H1 (cell line): Measurements from ENCODE around the gene PERCC1. TPM values are rescaled to one million over a fixed set of nuclear protein-coding genes. Genes with fewer than 3 reads are reported as not detected.
"Not testable (repeated sequence)": the region's sequence is repeated elsewhere in the genome, so short reads cannot be mapped to it uniquely, and the experiment has no call there.

ENCODE experiments used
- CTCF ChIA-PET: fragments of 300-600 bp; sonication (Branson Sonifier 250); formaldehyde crosslinking; loops from one replicate; lab custom pipeline; 2021; ENCODE audit not compliant: partially characterized antibody; lab: Charles Lee
- POLR2A ChIA-PET: fragments of 300-600 bp; sonication (Branson Sonifier 250); formaldehyde crosslinking; loops from one replicate; lab custom pipeline; 2021; ENCODE audit warnings: inconsistent platforms; ENCODE audit not compliant: partially characterized antibody; lab: Charles Lee
- DNase-seq, 2 experiments: peaks; one replicate each; pipeline versions ENCODE4 v3.0.0 to v3.0.0-alpha.2; 2010 to 2022; ENCODE audit warnings: low spot score in 2 of 2, low read depth in 1 of 2, mixed read lengths in 1 of 2
- FAIRE-seq: peaks from 2 replicates; lab custom pipeline; 2011; peaks lifted over from hg19 to GRCh38; lab: Jason Lieb, UNC
- H2AFZ ChIP-seq: 2 replicates; pipeline ENCODE4 v1.8.1; 2012; ENCODE audit warnings: low read length, inconsistent platforms
- H2AK5ac ChIP-seq: 2 replicates; pipeline ENCODE4 v1.6.1; 2013; ENCODE audit warnings: low read depth, low read length
- H2BK120ac ChIP-seq: replicated peaks from 2 replicates; pipeline ENCODE3; 2013; ENCODE audit warnings: low read depth, low read length, inconsistent platforms
- H2BK12ac ChIP-seq: 2 replicates; pipeline ENCODE4 v1.6.1; 2013; ENCODE audit warnings: low read depth, low read length
- H2BK15ac ChIP-seq: 2 replicates; pipeline ENCODE4 v1.6.1; 2013; ENCODE audit warnings: low read length
- H2BK20ac ChIP-seq: 2 replicates; pipeline ENCODE4 v1.6.1; 2013; ENCODE audit warnings: low read length
- H2BK5ac ChIP-seq: 2 replicates; pipeline ENCODE4 v1.6.1; 2013; ENCODE audit warnings: low read depth, low read length
- H3K14ac ChIP-seq: 2 replicates; pipeline ENCODE4 v1.6.1; 2013; ENCODE audit warnings: inconsistent platforms; ENCODE audit not compliant: insufficient read length
- H3K18ac ChIP-seq: 2 replicates; pipeline ENCODE4 v1.6.1; 2013; ENCODE audit warnings: low read length; ENCODE audit errors: extremely low read depth
- H3K23ac ChIP-seq: 2 replicates; pipeline ENCODE4 v1.6.1; 2013; ENCODE audit warnings: inconsistent platforms; ENCODE audit not compliant: insufficient read length
- H3K23me2 ChIP-seq: 2 replicates; pipeline ENCODE4 v1.6.1; 2013; ENCODE audit warnings: low read depth, low read length
- H3K27ac ChIP-seq: 2 replicates; pipeline ENCODE4 v1.6.1; 2011; ENCODE audit warnings: low read depth, low read length, inconsistent platforms
- H3K27me3 ChIP-seq, 4 experiments: replicated peaks in 1 of 4; 1 replicate in 1 of 4; 2 replicates in 3 of 4; pipeline versions ENCODE4 v1.6.1 to v1.8.1; 2011 to 2013; ENCODE audit warnings: low read length in 3 of 4, mild to moderate bottlenecking in 3 of 4, inconsistent platforms in 2 of 4, mixed read lengths in 2 of 4, moderate library complexity in 1 of 4; ENCODE audit not compliant: control insufficient read depth in 3 of 4, insufficient read depth in 3 of 4; ENCODE audit errors: extremely low read depth in 1 of 4
- H3K36me3 ChIP-seq, 4 experiments: 2 replicates each; pipeline versions ENCODE4 v1.6.1 to v1.8.1; 2011 to 2013; ENCODE audit warnings: mild to moderate bottlenecking in 4 of 4, low read length in 3 of 4, moderate library complexity in 2 of 4, control low read depth in 1 of 4, inconsistent platforms in 1 of 4; ENCODE audit not compliant: insufficient read depth in 4 of 4, control insufficient read depth in 2 of 4
- H3K4ac ChIP-seq: replicated peaks from 2 replicates; pipeline ENCODE3; 2013; ENCODE audit warnings: low read length, low read depth, mixed read lengths, inconsistent platforms; ENCODE audit not compliant: insufficient read length
- H3K4me1 ChIP-seq, 4 experiments: replicated peaks in 1 of 4; 1 replicate in 1 of 4; 2 replicates in 3 of 4; pipeline versions ENCODE4 v1.6.1 to v1.8.1; 2011 to 2013; ENCODE audit warnings: low read length in 3 of 4, inconsistent platforms in 2 of 4, mixed read lengths in 1 of 4; ENCODE audit not compliant: insufficient read depth in 4 of 4, control insufficient read depth in 3 of 4
- H3K4me2 ChIP-seq, 2 experiments: 2 replicates each; pipeline versions ENCODE4 v1.6.1 to v1.8.1; 2011 to 2013; ENCODE audit warnings: low read depth in 2 of 2, low read length in 2 of 2, control low read depth in 1 of 2, inconsistent platforms in 1 of 2, mild to moderate bottlenecking in 1 of 2; ENCODE audit not compliant: insufficient read depth in 1 of 2
- H3K4me3 ChIP-seq, 4 experiments: fragments of 200-600, 300-600 bp in 1 of 4; sonication (generic), shearing (Covaris generic), sonication (Bioruptor Twin) in 1 of 4; 2 replicates each; pipeline versions ENCODE4 v1.5.1 to v1.8.1; 2011 to 2016; ENCODE audit warnings: low read length in 4 of 4, low read depth in 3 of 4, control low read depth in 2 of 4, inconsistent platforms in 2 of 4, mild to moderate bottlenecking in 2 of 4, mixed read lengths in 1 of 4, moderate library complexity in 1 of 4; ENCODE audit not compliant: insufficient read depth in 2 of 4; ENCODE audit errors: extremely low read depth in 1 of 4
- H3K56ac ChIP-seq: replicated peaks from 2 replicates; pipeline ENCODE3; 2013; ENCODE audit warnings: low read depth, mild to moderate bottlenecking, mixed read lengths, low read length, inconsistent platforms; ENCODE audit not compliant: insufficient read length
- H3K79me1 ChIP-seq: 2 replicates; pipeline ENCODE4 v1.6.1; 2013; ENCODE audit warnings: low read depth, low read length, control low read depth
- H3K79me2 ChIP-seq, 2 experiments: 2 replicates each; pipeline versions ENCODE4 v1.6.1 to v1.8.1; 2012 to 2013; ENCODE audit warnings: low read length in 2 of 2, mild to moderate bottlenecking in 2 of 2, inconsistent platforms in 1 of 2; ENCODE audit not compliant: insufficient read depth in 2 of 2, control insufficient read depth in 1 of 2
- H3K9ac ChIP-seq, 4 experiments: replicated peaks in 1 of 4; 1 replicate in 1 of 4; 2 replicates in 3 of 4; pipeline versions ENCODE4 v1.6.1 to v1.8.1; 2011 to 2013; ENCODE audit warnings: low read depth in 3 of 4, low read length in 3 of 4, control low read depth in 2 of 4, mild to moderate bottlenecking in 2 of 4, moderate library complexity in 2 of 4, inconsistent platforms in 1 of 4; ENCODE audit errors: extremely low read depth in 1 of 4
- H3K9me3 ChIP-seq, 2 experiments: 2 replicates each; pipeline versions ENCODE4 v1.6.1 to v1.8.1; 2012 to 2013; ENCODE audit warnings: mild to moderate bottlenecking in 2 of 2, moderate library complexity in 2 of 2, control low read depth in 1 of 2, inconsistent platforms in 1 of 2, low read depth in 1 of 2, low read length in 1 of 2, mixed read lengths in 1 of 2; ENCODE audit not compliant: insufficient read depth in 2 of 2
- H4K20me1 ChIP-seq, 2 experiments: replicated peaks in 1 of 2; 2 replicates each; pipeline versions ENCODE3 to v1.8.1; 2011 to 2013; ENCODE audit warnings: inconsistent platforms in 2 of 2, low read length in 2 of 2, mild to moderate bottlenecking in 1 of 2; ENCODE audit not compliant: insufficient read depth in 2 of 2, control insufficient read depth in 1 of 2
- H4K5ac ChIP-seq: 2 replicates; pipeline ENCODE4 v1.6.1; 2013; ENCODE audit warnings: low read length, low read depth, mixed read lengths, inconsistent platforms; ENCODE audit not compliant: insufficient read length
- H4K8ac ChIP-seq: 2 replicates; pipeline ENCODE4 v1.8.0; 2013; ENCODE audit warnings: mild to moderate bottlenecking, moderate library complexity, low read length, inconsistent platforms; ENCODE audit not compliant: insufficient read depth; ENCODE audit errors: extremely low read depth
- H4K91ac ChIP-seq: replicated peaks from 2 replicates; pipeline ENCODE3; 2013; ENCODE audit warnings: low read length, mixed read lengths, inconsistent platforms; ENCODE audit not compliant: insufficient read length
- WGBS, 2 experiments: shearing (Covaris generic) in 1 of 2; methylation state at CpG; one replicate each; pipeline versions ENCODE4 v1.1.6 to v1.1.7; 2013 to 2015; ENCODE audit warnings: low lambda C conversion rate in 2 of 2, mixed read lengths in 2 of 2, inconsistent platforms in 1 of 2, low coverage in 1 of 2, missing lambda C conversion rate in 1 of 2; ENCODE audit not compliant: insufficient replicate concordance in 2 of 2, insufficient coverage in 1 of 2, insufficient read length in 1 of 2; ENCODE audit errors: extremely low coverage in 1 of 2, missing lambda C conversion rate in 1 of 2; 5-methylcytosine and 5-hydroxymethylcytosine counted together
- polyA plus RNA-seq, 7 experiments: library from polyadenylated mRNA; depleted of rRNA in 3 of 7; stranded (reverse) in 5 of 7; unstranded in 2 of 7; fragments of >200 nt in 5 of 7; fragments of 200-250 nt in 2 of 7; gene quantifications; 1 replicate in 5 of 7; 2 replicates in 1 of 7; 4 replicates in 1 of 7; pipeline versions ENCODE4 v1.2.1 to v1.2.3, GENCODE V29; 2011 to 2013; ENCODE audit warnings: missing spikeins in 2 of 7, mixed read lengths in 2 of 7
- total RNA-seq: library from RNA; stranded (reverse); fragmentation: NEBNext Ultra II Directional; extraction: Animal tissue kit (Norgen Biotek cat#: 25700); gene quantifications from 2 replicates; pipeline ENCODE4 v1.2.1, GENCODE V29; 2021

PERCC1 gene
- total and polyA plus RNA-seq, 2 of the 8 experiments (the other 6 are each of a cell fraction or from before 2014, with no cell fraction given), result not detected

DNA sequence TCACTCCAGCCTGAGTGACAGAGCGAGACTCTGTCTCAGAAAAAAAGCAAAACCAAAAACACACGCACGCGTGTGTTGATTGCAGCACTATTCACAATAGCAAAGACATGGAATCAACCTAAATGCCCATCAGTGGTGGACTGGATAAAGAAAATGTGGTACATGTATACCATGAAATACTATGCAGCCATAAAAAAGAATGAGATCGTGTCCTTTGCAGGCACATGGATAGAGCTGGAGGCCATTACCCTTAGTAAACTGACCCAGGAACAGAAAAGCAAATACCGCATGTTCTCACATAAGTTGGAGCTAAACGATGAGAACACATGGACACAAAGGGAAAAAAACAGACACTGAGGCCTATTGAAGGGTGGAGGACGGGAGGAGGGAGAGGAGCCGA, 48.1 kb downstream of the PERCC1 start:
- not testable (repeated sequence) for H2AK5ac ChIP-seq, H3K18ac ChIP-seq, H3K4me3 ChIP-seq, H2AFZ ChIP-seq, DNase-seq, H4K91ac ChIP-seq, H3K27ac ChIP-seq, H3K79me1 ChIP-seq, H3K14ac ChIP-seq, H3K9ac ChIP-seq, H2BK12ac ChIP-seq, H3K23ac ChIP-seq, H4K5ac ChIP-seq, H3K4me1 ChIP-seq, H2BK5ac ChIP-seq, H3K23me2 ChIP-seq, FAIRE-seq, H4K20me1 ChIP-seq, H3K79me2 ChIP-seq, H4K8ac ChIP-seq, H3K9me3 ChIP-seq, H2BK15ac ChIP-seq, H3K4ac ChIP-seq, H3K4me2 ChIP-seq, H3K36me3 ChIP-seq, H3K27me3 ChIP-seq, H3K56ac ChIP-seq, H2BK20ac ChIP-seq, H2BK120ac ChIP-seq
- CTCF ChIA-PET, result interaction anchor here (0.7 to 1.1 kb wide), 2 partner anchors 12 to 104 kb away, joined by 3 read pairs; no protein-coding TSS in a partner anchor
- 95% methylated on average over 9 of the region's 9 CpGs; no CpG with 5 or more reads in 1 of the 2 experiments for WGBS, 2 experiments
- POLR2A ChIA-PET, result interaction anchor here (0.6 to 3.0 kb wide), 4 partner anchors 8 to 98 kb away, joined by 3 to 8 read pairs (median 5); partner anchors contain the start of gene TELO2
